HepG2 (cell line): ENCODE results near the gene NAB1. TPM values are rescaled to one million over a fixed set of nuclear protein-coding genes. Genes with fewer than 3 reads are reported as not detected.

Experiments
- ATAC-seq: fragments of 200-7000 bp; cut with Tn5 transposase; 3 replicates; pipeline ENCODE4 v1.9.1; 2020; ENCODE audit warnings: mild to moderate bottlenecking, moderate library complexity
- BruUV-seq: library from RNA; stranded (reverse); fragments of 400-500 nt; replicated peaks from 2 replicates; lab custom pipeline; 2021; lab: Mats Ljungman, UMichigan
- CTCF ChIA-PET: fragments of 300-600 bp; formaldehyde crosslinking; extraction: SDS; loops from one replicate; lab custom pipeline; 2021; ENCODE audit warnings: low total read pairs, inconsistent platforms, low intra/inter-chr PET ratio; lab: Yijun Ruan, JAX
- POLR2A ChIA-PET: fragments of 350-600 bp; sonication (Branson Sonifier 250); formaldehyde crosslinking; loops from one replicate; lab custom pipeline; 2020; ENCODE audit warnings: antibody characterized with exemption, inconsistent platforms; lab: Yijun Ruan, JAX
- DNase-seq: peaks from one replicate; pipeline ENCODE4 v3.0.0-alpha.2; 2015; ENCODE audit warnings: low spot score
- FAIRE-seq: peaks from 3 replicates; lab custom pipeline; 2011; peaks lifted over from hg19 to GRCh38; lab: Jason Lieb, UNC
- H2AFZ ChIP-seq: one replicate; pipeline ENCODE4 v1.6.1; 2011; ENCODE audit warnings: low read length, inconsistent platforms
- H3K27ac ChIP-seq: fragments of 300-600 bp; 3 replicates; pipeline ENCODE4 v1.8.0; 2011; ENCODE audit warnings: mixed run types, mild to moderate bottlenecking, mixed read lengths, low read length, inconsistent platforms; ENCODE audit not compliant: insufficient read depth; ENCODE audit errors: extremely low read length
- H3K27me3 ChIP-seq, 2 experiments: fragments of 200-600 bp in 1 of 2; 2 replicates in 1 of 2; 3 replicates in 1 of 2; pipeline versions ENCODE4 v1.6.0 to v1.8.0; 2011; ENCODE audit warnings: low read length in 2 of 2, mild to moderate bottlenecking in 2 of 2, moderate library complexity in 2 of 2, inconsistent platforms in 1 of 2; ENCODE audit not compliant: insufficient read depth in 2 of 2, control insufficient read depth in 1 of 2
- H3K36me3 ChIP-seq, 2 experiments: fragments of 200-600 bp in 1 of 2; replicated peaks in 1 of 2; 2 replicates in 1 of 2; 3 replicates in 1 of 2; pipeline versions ENCODE4 v1.5.1 to v1.8.0; 2011; ENCODE audit warnings: low read length in 2 of 2, inconsistent platforms in 1 of 2; ENCODE audit not compliant: insufficient read depth in 2 of 2, control insufficient read depth in 1 of 2
- H3K4me1 ChIP-seq: 2 replicates; pipeline ENCODE4 v1.5.1; 2012; ENCODE audit warnings: low read length, inconsistent platforms; ENCODE audit not compliant: insufficient read depth
- H3K4me2 ChIP-seq: 2 replicates; pipeline ENCODE4 v1.6.0; 2011; ENCODE audit warnings: low read depth, low read length, inconsistent platforms
- H3K4me3 ChIP-seq, 3 experiments: fragments of 200-600 bp in 1 of 3; sonication (generic), shearing (Covaris generic) in 1 of 3; replicated peaks in 1 of 3; 2 replicates each; pipeline ENCODE4 v1.5.1; 2011 to 2016; ENCODE audit warnings: low read length in 3 of 3, inconsistent platforms in 2 of 3, low read depth in 2 of 3, mild to moderate bottlenecking in 2 of 3, control low read depth in 1 of 3, mixed read lengths in 1 of 3; ENCODE audit not compliant: insufficient read depth in 1 of 3
- H3K79me2 ChIP-seq: one replicate; pipeline ENCODE4 v1.6.1; 2011; ENCODE audit warnings: low read length, inconsistent platforms; ENCODE audit not compliant: insufficient read depth
- H3K9ac ChIP-seq: 2 replicates; pipeline ENCODE4 v1.6.0; 2011; ENCODE audit warnings: mild to moderate bottlenecking, low read depth, low read length, inconsistent platforms; ENCODE audit not compliant: insufficient read depth
- H3K9me3 ChIP-seq: 2 replicates; pipeline ENCODE4 v1.5.1; 2012; ENCODE audit warnings: mild to moderate bottlenecking, low read length
- H4K20me1 ChIP-seq: 2 replicates; pipeline ENCODE4 v1.6.0; 2011; ENCODE audit warnings: inconsistent platforms, mild to moderate bottlenecking, low read length, moderate library complexity; ENCODE audit not compliant: insufficient read depth
- ARID2 ChIP-seq: sonication (generic); formaldehyde crosslinking; IDR thresholded peaks from 2 replicates; pipeline ENCODE4 v1.8.1; 2022; ENCODE audit warnings: mild to moderate bottlenecking, missing genetic modification reagents, borderline replicate concordance
- ATAD3A ChIP-seq: sonication (generic); formaldehyde crosslinking; IDR thresholded peaks from 2 replicates; pipeline ENCODE4 v1.4.0; 2020; ENCODE audit warnings: missing genetic modification reagents
- CHCHD3 ChIP-seq: sonication (generic); formaldehyde crosslinking; IDR thresholded peaks from 2 replicates; pipeline ENCODE4 v1.8.0; 2022; ENCODE audit warnings: mild to moderate bottlenecking, missing genetic modification reagents, moderate library complexity
- FOSL2 ChIP-seq: sonication (generic); formaldehyde crosslinking; IDR thresholded peaks from 2 replicates; pipeline ENCODE4 v1.4.0; 2020; ENCODE audit warnings: missing genetic modification reagents
- FOXC1 ChIP-seq: sonication (generic); formaldehyde crosslinking; IDR thresholded peaks from 2 replicates; pipeline ENCODE4 v1.8.0; 2022; ENCODE audit warnings: mild to moderate bottlenecking, missing genetic modification reagents, borderline replicate concordance
- FOXP4 ChIP-seq: sonication (generic); formaldehyde crosslinking; IDR thresholded peaks from 2 replicates; pipeline ENCODE4 v1.4.0; 2020; ENCODE audit warnings: missing genetic modification reagents
- KLF6 ChIP-seq: IDR thresholded peaks from 2 replicates; pipeline ENCODE4 v1.8.0; 2016; ENCODE audit warnings: missing biosample characterization, missing genetic modification reagents
- MIER3 ChIP-seq: IDR thresholded peaks from 2 replicates; pipeline ENCODE4 v1.6.1; 2016; ENCODE audit warnings: missing compliant biosample characterization, borderline replicate concordance
- MLLT10 ChIP-seq: sonication (generic); formaldehyde crosslinking; IDR thresholded peaks from 2 replicates; pipeline ENCODE4 v1.4.0; 2020; ENCODE audit warnings: missing genetic modification reagents
- MNT ChIP-seq: fragments of 450-650 bp; IDR thresholded peaks from 2 replicates; pipeline ENCODE4 v1.6.1; 2016
- PCBP1 ChIP-seq: fragments of 200-400 bp; formaldehyde crosslinking; IDR thresholded peaks from 2 replicates; pipeline ENCODE4 v1.6.1; 2017; ENCODE audit warnings: mild to moderate bottlenecking, low read depth, low read length, borderline replicate concordance
- TAF1 ChIP-seq: sonication (generic); formaldehyde crosslinking; IDR thresholded peaks from 2 replicates; pipeline ENCODE4 v1.4.0; 2020; ENCODE audit warnings: missing genetic modification reagents
- ZBTB2 ChIP-seq: sonication (generic); formaldehyde crosslinking; IDR thresholded peaks from 2 replicates; pipeline ENCODE4 v1.8.0; 2022; ENCODE audit warnings: low read depth, missing genetic modification reagents
- ZNF432 ChIP-seq: sonication (generic); formaldehyde crosslinking; IDR thresholded peaks from 2 replicates; pipeline ENCODE4 v1.5.0; 2020; ENCODE audit warnings: missing genetic modification reagents, mild to moderate bottlenecking, borderline replicate concordance
- ZNF562 ChIP-seq: sonication (generic); formaldehyde crosslinking; IDR thresholded peaks from 2 replicates; pipeline ENCODE4 v1.8.0; 2022; ENCODE audit warnings: missing genetic modification reagents, borderline replicate concordance
- ZNF570 ChIP-seq: sonication (generic); formaldehyde crosslinking; IDR thresholded peaks from 2 replicates; pipeline ENCODE4 v1.4.0; 2020; ENCODE audit warnings: mild to moderate bottlenecking, missing genetic modification reagents, borderline replicate concordance
- ZNF616 ChIP-seq: sonication (generic); formaldehyde crosslinking; IDR thresholded peaks from 2 replicates; pipeline ENCODE4 v1.5.0; 2020; ENCODE audit warnings: low read depth, mild to moderate bottlenecking, missing genetic modification reagents
- ZNF749 ChIP-seq: sonication (generic); formaldehyde crosslinking; IDR thresholded peaks from 2 replicates; pipeline ENCODE4 v1.8.0; 2022; ENCODE audit warnings: mild to moderate bottlenecking, missing genetic modification reagents, moderate library complexity, borderline replicate concordance
- ZNF780A ChIP-seq: sonication (generic); formaldehyde crosslinking; IDR thresholded peaks from 2 replicates; pipeline ENCODE4 v1.8.0; 2022; ENCODE audit warnings: mild to moderate bottlenecking, missing genetic modification reagents, moderate library complexity
- WGBS: methylation state at CpG from one replicate; pipeline ENCODE4 v1.1.6; 2017; ENCODE audit warnings: low lambda C conversion rate; 5-methylcytosine and 5-hydroxymethylcytosine counted together
- in situ Hi-C: cut with HindIII; loops from 2 replicates; pipeline ENCODE4 v1.10.0; 2017; ENCODE audit warnings: low pct_unique_long_range_greater_than_20kb; ENCODE audit not compliant: extremely low pct_ligation_motif_present
- intact Hi-C: fragments of 100-400 bp; cut with micrococcal nuclease; formaldehyde crosslinking; loops from one replicate; pipeline ENCODE4 v1.10.0; 2022; ENCODE audit not compliant: unreplicated experiment
- polyA plus RNA-seq, 8 experiments: library from polyadenylated mRNA; depleted of rRNA in 3 of 8; stranded (reverse) in 7 of 8; unstranded in 1 of 8; fragments of >200 nt; fragmentation: Illumina TruSeq in 4 of 8; extraction: Trizol in 4 of 8; gene quantifications; 2 replicates each; pipeline versions ENCODE4 v1.2.1 to v1.2.3, GENCODE V29; 2011 to 2016; ENCODE audit warnings: low read depth in 4 of 8, missing spikeins in 1 of 8, mixed read lengths in 1 of 8; ENCODE audit not compliant: insufficient read depth in 1 of 8
- total RNA-seq, 5 experiments: library from RNA; depleted of rRNA; stranded (reverse); fragments of >200 nt; fragmentation: Illumina TruSeq; extraction: Trizol; gene quantifications; 2 replicates each; pipeline ENCODE4 v1.2.3, GENCODE V29; 2016; ENCODE audit warnings: low read depth in 1 of 5
- TF ChIP-seq, protein P1 (sequence below): conservative IDR thresholded peaks from 2 replicates; pipeline ENCODE4 v1.6.1; 2018; ENCODE audit warnings: missing genetic modification reagents

Gene NAB1
- total and polyA plus RNA-seq, 2 of the 13 experiments (the other 11 are each of a cell fraction or from before 2014, with no cell fraction given) = 24.5 to 46.0 TPM

DNA sequence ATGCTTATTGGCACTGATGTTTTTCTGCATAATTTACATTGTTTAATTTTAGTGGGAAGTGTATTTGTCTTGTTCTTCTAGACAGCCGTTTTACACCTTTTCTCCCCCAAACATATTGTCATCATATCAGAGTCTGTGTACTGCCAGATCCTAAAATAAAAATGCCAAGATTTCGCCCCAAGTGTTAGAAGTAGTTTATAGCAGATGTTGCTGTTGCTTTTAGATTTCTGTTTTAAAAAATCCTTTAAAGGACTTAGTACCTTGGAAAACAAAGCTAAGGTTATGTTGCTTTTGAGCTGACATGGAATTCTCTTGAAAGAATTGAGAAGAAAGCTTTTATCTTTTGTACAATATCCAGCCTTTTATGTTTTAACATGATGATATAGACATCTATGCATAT lies 36.0 kb downstream of the NAB1 start:
- intact Hi-C loops = loop anchor here (10.0 kb wide), 1 partner anchor 600 kb away; no protein-coding TSS in a partner anchor
- H2AFZ ChIP-seq = no peak overlapping the region
- BruUV-seq = no TSS peak
- H3K79me2 ChIP-seq = no peaks in the 10 kb centered on the region
- DNase-seq (no peak), FAIRE-seq (no peak), ATAC-seq (no peak)
- peaks cover 2 to 42% of the 10 kb centered on the region in 2 experiments for H3K36me3 ChIP-seq
- no peaks in the 10 kb centered on the region for H3K4me1 ChIP-seq
- 92% methylated on average over 2 of the region's 2 CpGs for WGBS
- in situ Hi-C loops = no loop called here
- no peak for TF ChIP-seq PCBP1
- no peak for TF ChIP-seq ZBTB2 (CRISPR knock-in tag)
- no peak for TF ChIP-seq MIER3
- TF ChIP-seq KLF6 (CRISPR knock-in tag) = no peak
- TF ChIP-seq CHCHD3 (CRISPR knock-in tag) = no peak
- TF ChIP-seq ZNF562 (CRISPR knock-in tag) = no peak
- no peak for TF ChIP-seq ZNF749 (CRISPR knock-in tag)
- no peak for TF ChIP-seq MLLT10
- TF ChIP-seq, protein P1, sequence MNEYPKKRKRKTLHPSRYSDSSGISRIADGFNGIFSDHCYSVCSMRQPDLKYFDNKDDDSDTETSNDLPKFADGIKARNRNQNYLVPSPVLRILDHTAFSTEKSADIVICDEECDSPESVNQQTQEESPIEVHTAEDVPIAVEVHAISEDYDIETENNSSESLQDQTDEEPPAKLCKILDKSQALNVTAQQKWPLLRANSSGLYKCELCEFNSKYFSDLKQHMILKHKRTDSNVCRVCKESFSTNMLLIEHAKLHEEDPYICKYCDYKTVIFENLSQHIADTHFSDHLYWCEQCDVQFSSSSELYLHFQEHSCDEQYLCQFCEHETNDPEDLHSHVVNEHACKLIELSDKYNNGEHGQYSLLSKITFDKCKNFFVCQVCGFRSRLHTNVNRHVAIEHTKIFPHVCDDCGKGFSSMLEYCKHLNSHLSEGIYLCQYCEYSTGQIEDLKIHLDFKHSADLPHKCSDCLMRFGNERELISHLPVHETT (CRISPR knock-in tag) = no peak
- TF ChIP-seq MNT = no peak
- TF ChIP-seq FOXC1 (CRISPR knock-in tag) = no peak
- no peak for TF ChIP-seq ZNF570 (CRISPR knock-in tag)
- TF ChIP-seq ARID2 (CRISPR knock-in tag) = no peak
- TF ChIP-seq ZNF780A = no peak
- TF ChIP-seq ZNF616 (CRISPR knock-in tag) = no peak
- TF ChIP-seq FOSL2 (CRISPR knock-in tag) = no peak
- TF ChIP-seq FOXP4 (CRISPR knock-in tag) = no peak
- no peak for TF ChIP-seq ZNF432 (CRISPR knock-in tag)
- no peak for TF ChIP-seq TAF1 (CRISPR knock-in tag)
- TF ChIP-seq ATAD3A = no peak
- no peaks in the 10 kb centered on the region for H3K27me3 ChIP-seq
- CTCF ChIA-PET = no interaction called here
- H3K27ac ChIP-seq = no peak overlapping the region
- POLR2A ChIA-PET = no interaction called here
- H3K9ac ChIP-seq = no peak overlapping the region
- H3K4me2 ChIP-seq = no peak overlapping the region
- H3K4me3 ChIP-seq = no peak overlapping the region
- H4K20me1 ChIP-seq = no peaks in the 10 kb centered on the region
- H3K9me3 ChIP-seq = no peaks in the 10 kb centered on the region
